ENCODE measurements around the gene GAREM2.

- TF ChIP-seq SP2 (tag by site-specific recombination; IDR thresholded peaks at IDR 0.05) (no peak), CTCF (tag by site-specific recombination; IDR thresholded peaks at IDR 0.05) (no peak), YY1 (tag by site-specific recombination; IDR thresholded peaks at IDR 0.05) (no peak), KLF9 (tag by site-specific recombination; IDR thresholded peaks at IDR 0.05; ENCODE audit: low read depth) (no peak), ZNF639 (tag by site-specific recombination; IDR thresholded peaks at IDR 0.05) (no peak), ZNF530 (tag by site-specific recombination; IDR thresholded peaks at IDR 0.05; ENCODE audit: low read depth) (no peak), ZNF513 (tag by site-specific recombination; IDR thresholded peaks at IDR 0.05) (no peak)
Measured at GRCh38 chr2:26164231-26164630, 8.7 kb upstream of the GAREM2 start.
